HG03060 (cell line): ENCODE data around the gene HMGCL.
"Not testable (repeated sequence)": the region's sequence is repeated elsewhere in the genome, so short reads cannot be mapped to it uniquely, and the experiment has no call there.

Experiments used
- ATAC-seq: cut with Tn5 transposase; IDR thresholded peaks from one replicate; pipeline ENCODE4 v1.9.1; 2021; ENCODE audit warnings: low read depth, moderate number of reproducible peaks; ENCODE audit not compliant: unreplicated experiment

The HMGCL gene

GRCh38 chr1:23827717-23828116 lies 2.5 kb upstream of the HMGCL start:
- no peak for ATAC-seq

DNA sequence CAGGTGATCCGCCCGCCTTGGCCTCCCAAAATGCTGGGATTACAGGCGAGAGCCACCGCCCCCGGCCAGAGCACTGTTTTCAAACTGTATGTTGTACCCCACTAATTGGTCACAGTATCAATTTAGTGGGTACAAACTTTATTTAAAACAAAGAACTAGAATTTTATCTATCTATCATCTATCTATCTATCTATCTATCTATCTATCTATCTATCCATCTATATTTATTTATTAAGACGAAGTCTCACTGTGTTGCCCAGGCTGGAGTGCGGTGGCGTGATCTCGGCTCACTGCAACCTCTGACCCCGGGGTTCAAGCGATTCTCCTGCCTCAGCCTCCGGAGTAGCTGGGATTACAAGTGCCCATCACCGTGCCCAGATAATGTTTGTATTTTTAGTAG lies 1.4 kb upstream of the HMGCL start:
- ATAC-seq: not testable (repeated sequence)

GRCh38 chr1:23825762-23826522 lies 713 bp upstream of the HMGCL start:
- ATAC-seq: peak; percentile 58

DNA sequence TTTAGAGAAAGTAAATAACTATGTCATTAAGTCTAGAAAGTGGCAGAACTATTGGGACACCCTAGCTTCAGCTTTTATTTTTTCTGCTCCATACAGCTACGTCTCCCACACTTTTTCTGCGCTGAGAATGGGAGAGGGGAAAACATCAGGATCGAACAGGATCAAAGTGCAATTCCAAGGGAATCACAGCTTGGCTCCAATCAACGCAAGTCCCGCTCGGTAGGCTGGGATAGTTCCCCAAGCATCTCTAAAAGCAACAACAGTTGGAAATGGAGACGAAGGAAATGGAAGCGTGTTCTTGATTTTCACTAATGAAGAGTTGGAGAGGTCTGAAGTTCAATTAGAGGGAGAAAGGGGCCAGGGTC lies 536 bp downstream of the HMGCL start:
- ATAC-seq: no peak

- no peak for ATAC-seq
Observed at GRCh38 chr1:23823767-23824166, 1.5 kb downstream of the HMGCL start.

DNA sequence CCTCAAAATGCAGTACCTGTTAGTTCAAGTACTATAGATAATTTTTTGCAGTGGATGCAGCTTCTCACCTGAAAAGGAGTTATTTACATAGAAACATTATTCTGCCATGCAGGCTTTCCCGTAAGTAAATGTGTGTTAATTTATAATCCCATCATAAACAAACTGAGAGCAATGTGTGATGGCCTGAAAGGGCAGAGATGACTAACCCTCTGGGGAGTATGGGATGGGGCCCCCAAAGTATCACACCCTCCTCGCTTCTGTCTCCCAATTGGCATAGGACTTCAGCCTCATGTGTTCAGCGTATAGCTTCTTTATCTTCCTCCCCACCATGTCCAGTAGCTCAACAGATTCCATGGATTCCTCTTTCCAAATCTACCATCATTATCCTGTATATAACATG lies 7.6 kb downstream of the HMGCL start:
- no peak for ATAC-seq

- ATAC-seq: no peak
Observed at GRCh38 chr1:23816906-23817305, 8.3 kb downstream of the HMGCL start.

DNA sequence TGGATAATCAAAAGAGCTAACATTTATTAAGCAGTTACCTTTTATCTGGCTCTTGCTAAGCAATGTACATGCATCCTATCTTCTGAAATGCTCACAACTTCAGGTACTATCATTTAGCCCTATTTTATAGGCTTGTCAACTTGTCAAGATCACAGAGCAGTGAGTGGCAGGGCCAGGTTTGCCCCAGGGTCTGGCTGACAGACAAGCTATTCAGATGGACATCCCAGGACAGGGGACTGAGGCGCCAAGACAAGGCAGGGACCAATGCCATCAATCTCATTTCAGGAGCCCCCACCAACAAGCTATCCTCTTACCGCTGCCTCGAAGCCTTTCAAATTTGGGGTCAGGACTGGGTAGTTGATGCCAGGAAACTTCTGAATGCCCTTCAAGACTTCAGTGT lies 8.9 kb downstream of the HMGCL start:
- no peak for ATAC-seq

GRCh38 chr1:23814016-23814415 lies 11.2 kb downstream of the HMGCL start:
- ATAC-seq: no peak

- ATAC-seq: peak; percentile 60
Observed at GRCh38 chr1:23810818-23811540, 14.2 kb downstream of the HMGCL start.

DNA sequence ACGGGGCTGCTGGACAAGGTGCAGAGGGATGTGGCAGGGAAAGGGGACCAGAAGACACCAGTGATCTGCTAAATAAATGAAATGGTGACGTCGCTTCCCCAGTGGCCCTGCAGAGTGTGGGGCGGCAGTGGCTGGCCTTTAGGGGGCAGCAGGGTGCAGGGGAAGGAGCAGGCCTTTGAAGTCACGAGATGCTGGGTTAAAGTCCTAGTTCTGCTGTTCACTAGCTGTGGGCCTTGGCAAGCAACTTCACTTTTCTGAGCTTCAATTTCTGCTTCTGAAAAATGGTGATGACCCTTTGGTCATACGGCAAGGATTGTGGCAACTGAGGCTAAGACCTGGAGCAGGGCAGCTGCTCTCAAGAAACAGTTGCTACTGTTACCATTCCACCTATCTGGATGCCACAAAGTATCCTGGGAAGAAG lies 15.5 kb downstream of the HMGCL start:
- no peak for ATAC-seq

GRCh38 chr1:23807453-23807852 lies 17.8 kb downstream of the HMGCL start:
- no peak for ATAC-seq

- ATAC-seq: no peak
Observed at GRCh38 chr1:23806280-23806679, 18.9 kb downstream of the HMGCL start.

DNA sequence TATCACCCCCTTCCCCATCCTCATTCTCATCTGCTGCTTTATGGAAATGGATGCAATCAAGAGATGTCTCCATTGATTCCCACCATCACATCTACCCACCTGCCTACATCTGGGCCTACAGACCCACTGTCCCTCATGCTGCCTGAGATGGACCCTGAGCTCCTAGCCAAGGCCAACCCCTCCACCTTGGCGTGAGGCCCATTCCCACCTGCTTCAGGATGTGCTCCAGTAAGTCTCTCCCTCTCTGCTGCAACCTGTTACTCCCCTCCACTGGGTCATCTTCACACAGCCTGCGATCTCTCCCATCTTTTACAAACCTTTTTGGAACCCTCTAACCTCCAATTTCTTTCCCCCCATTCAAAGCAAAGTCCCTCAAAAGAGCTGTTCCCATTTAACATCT lies 20.2 kb downstream of the HMGCL start:
- no peak for ATAC-seq

DNA sequence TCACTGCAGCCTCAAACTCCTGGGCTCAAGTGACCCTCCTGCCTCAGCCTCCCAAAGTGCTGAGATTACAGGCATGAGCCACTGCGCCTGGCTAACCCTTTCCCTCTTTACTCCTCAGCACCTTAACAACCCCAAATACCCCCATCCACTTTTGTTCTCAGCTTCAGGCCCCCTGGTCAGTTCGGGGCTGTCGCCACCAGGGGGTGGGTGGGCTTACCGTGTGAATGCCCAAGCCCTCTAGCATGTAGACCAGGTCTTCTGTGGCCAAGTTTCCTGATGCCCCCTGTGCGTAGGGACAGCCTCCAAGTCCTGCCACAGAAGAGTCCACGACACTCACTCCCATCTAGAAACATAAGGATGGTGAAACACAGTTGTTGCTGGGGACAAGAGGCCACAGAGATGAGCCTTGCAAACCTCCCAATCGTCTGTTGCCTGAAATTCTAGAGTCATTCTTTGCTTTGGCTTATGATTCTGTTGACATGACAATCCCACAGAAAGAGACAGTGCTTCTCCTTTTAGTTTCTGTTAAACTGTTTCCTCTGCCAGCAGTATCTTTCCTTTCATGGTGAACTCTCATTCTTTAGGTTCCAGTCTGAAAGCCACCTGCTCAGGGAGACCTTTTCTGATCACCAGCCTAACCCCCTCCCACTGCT lies 20.9 kb downstream of the HMGCL start:
- ATAC-seq: no peak

DNA sequence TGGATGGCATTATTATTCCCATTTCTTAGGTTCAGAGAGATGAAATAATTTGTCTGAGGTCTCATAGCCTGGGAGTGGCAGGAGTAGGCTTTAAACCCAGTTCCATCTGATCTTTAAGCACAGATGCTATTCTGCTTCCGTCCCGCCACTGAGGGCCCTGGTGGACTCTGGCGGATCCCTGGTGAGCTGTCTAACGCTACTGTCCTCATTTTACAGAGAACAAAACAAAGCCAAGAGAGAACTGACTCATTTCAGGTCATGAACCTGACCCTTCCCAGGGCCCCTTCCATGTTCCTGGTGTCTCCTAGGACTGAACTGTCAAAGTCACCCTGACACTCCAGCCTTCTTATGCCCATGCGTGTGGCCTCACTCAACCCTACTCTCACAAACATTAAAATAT lies 21.6 kb downstream of the HMGCL start:
- ATAC-seq: no peak

DNA sequence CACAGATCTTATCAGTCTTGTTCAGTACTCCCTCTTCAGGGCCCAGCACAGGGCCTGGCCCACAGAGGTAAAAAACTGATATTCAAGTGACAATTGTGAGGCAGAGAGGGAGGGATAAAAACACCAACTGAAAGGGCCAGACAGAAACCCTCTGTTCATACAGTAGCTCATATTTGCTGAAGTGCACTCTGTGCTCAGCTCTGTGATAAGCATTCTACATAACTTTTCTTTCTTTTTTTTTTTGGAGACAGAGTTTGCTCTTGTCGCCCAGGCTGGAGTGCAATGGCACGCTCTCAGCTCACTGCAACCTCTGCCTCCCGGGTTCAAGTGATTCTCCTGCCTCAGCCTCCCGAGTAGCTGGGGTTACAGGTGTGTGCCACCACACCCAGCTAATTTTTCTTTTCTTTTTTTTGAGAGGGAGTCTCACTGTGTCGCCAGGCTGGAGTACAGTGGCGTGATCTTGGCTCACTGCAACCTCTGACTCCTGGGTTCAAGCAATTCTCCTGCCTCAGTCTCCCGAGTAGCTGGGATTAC lies 22.4 kb downstream of the HMGCL start:
- not testable (repeated sequence) for ATAC-seq

DNA sequence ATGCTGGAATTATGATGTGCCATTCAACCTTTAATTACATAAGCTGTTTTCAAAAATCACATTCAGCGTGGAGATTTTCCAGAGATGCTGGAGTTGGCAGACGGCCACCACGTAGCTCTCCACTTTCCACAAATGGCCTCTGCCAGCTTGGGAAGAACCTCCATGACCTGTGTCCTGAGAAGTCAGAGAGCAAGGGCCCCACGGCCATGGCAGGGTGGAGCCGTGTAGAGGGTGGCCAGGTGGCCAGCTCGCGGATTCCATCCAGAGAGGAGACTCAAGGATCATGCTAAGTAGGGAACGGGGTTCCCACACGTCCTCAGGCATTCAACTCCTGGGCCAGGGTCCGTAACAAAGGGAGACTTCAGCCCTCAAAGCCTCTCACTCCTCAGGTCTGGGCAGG lies 23.4 kb downstream of the HMGCL start:
- ATAC-seq: no peak

GRCh38 chr1:23801338-23801748 lies 23.9 kb downstream of the HMGCL start:
- no peak for ATAC-seq

GRCh38 chr1:23800400-23801337 lies 24.6 kb downstream of the HMGCL start, which contains the start of gene GALE:
GALE (minus strand) TSS chr1:23800754; CDS start chr1:23799007, 1,747 bp downstream.
- no peak for ATAC-seq
